Mucosa of rectum (tissue), 2 donors: ENCODE data around the gene NR4A3.
"Not testable (repeated sequence)": the region's sequence is repeated elsewhere in the genome, so short reads cannot be mapped to it uniquely, and the experiment has no call there.

Source experiments
- H3K27ac ChIP-seq, 2 donors: one replicate each; pipeline ENCODE4 v1.7.0; 2013; ENCODE audit warnings: inconsistent platforms in 2 of 2, low read depth in 2 of 2, low read length in 2 of 2
- H3K27me3 ChIP-seq, 2 donors: one replicate each; pipeline ENCODE4 v1.7.0; 2013; ENCODE audit warnings: low read length in 2 of 2; ENCODE audit not compliant: control insufficient read depth in 2 of 2, insufficient read depth in 2 of 2
- H3K36me3 ChIP-seq, 2 donors: one replicate each; pipeline ENCODE4 v1.7.0; 2013; ENCODE audit warnings: low read length in 2 of 2; ENCODE audit not compliant: control insufficient read depth in 2 of 2, insufficient read depth in 2 of 2
- H3K4me1 ChIP-seq, 2 donors: one replicate each; pipeline ENCODE4 v1.7.0; 2013; ENCODE audit warnings: low read length in 2 of 2, mild to moderate bottlenecking in 1 of 2; ENCODE audit not compliant: control insufficient read depth in 2 of 2, insufficient read depth in 2 of 2
- H3K4me3 ChIP-seq, 2 donors: one replicate each; pipeline ENCODE4 v1.7.0; 2013; ENCODE audit warnings: low read length in 2 of 2
- H3K9ac ChIP-seq, 2 donors: one replicate each; pipeline ENCODE4 v1.7.0; 2013; ENCODE audit warnings: low read length in 2 of 2, low read depth in 1 of 2, mild to moderate bottlenecking in 1 of 2
- H3K9me3 ChIP-seq, 2 donors: one replicate each; pipeline ENCODE4 v1.7.0; 2013; ENCODE audit warnings: low read length in 2 of 2; ENCODE audit not compliant: control insufficient read depth in 2 of 2
- donor health status: healthy.
- donor health status: Normal muscosa, but diverticular disease.

NR4A3 gene

DNA sequence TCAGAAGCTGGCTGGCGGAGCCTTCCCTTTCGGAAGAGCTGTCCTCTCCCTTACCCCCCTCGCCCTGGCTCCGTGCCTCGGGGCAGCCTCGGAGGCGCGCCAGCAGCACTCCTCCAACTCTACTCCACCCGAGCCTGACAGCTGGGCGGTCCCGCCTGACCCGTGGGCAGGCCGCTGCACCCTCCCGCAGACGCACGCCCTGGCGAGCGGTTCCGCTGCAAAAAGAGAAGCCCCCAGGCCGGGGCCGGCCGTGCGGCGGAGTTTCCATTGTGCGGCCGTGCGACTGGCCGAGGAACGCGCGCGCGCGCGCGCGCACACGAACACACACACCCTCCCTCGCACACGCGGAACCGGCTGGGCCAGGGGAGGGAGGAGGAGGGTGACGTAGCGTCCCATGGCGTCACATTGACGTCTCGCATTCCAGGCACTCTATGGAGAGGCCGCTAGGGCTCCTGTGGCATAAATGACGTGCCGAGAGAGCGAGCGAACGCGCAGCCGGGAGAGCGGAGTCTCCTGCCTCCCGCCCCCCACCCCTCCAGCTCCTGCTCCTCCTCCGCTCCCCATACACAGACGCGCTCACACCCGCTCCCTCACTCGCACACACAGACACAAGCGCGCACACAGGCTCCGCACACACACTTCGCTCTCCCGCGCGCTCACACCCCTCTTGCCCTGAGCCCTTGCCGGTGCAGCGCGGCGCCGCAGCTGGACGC is at the start of gene NR4A3:
NR4A3 (plus strand) TSS at position 490 of the 713 bp plus-strand sequence. CDS start 6,158 bp downstream, outside the sequence.
- Histone ChIP-seq H3K9ac (peak within 1 kb of the TSS; percentile 64 to 85), H3K4me1 (peaks cover 43 to 47% of the 10 kb centered on the region in 2 donors), H3K9me3 (no peaks in the 10 kb centered on the region), H3K36me3 (no peaks in the 10 kb centered on the region), H3K27ac (peak within 1 kb of the TSS; percentile 66 to 91), H3K27me3 (peaks cover 30 to 43% of the 10 kb centered on the region in 2 donors), H3K4me3 (peak within 1 kb of the TSS; percentile 84 to 99)

DNA sequence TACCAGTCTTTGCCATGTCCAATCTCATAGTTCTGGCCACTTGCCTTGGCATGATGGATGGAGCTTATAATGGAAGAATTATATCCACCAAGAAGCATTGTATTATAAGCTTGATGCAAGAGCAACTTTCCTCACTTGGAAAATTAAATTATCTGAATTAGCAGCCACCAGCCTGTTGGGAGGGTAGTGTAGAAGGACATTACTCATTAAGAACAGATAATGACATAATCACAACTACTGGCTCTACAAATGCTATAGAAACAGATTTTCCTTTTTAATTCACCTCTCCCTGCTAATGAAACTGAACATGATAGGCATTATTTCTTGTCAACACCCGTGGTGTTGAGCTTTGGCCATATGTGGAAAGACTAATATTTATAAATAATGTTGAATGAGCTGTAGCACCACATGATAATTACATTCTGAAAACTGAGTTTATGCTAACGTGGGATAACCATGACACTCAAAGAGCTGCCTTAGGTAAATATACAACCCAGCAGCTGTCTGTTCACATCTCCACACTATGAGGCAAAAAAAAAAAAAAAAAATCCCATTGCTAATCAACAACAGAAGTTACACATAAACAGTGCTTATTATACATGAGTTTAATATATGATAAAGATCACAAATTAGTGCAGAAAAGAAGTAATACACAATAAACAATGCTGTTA is 48.1 kb upstream of the NR4A3 start:
- Histone ChIP-seq H3K4me1 (no peaks in the 10 kb centered on the region), H3K27me3 (no peaks in the 10 kb centered on the region), H3K27ac (no peak overlapping the region), H3K36me3 (no peaks in the 10 kb centered on the region), H3K9ac (no peak overlapping the region), H3K9me3 (no peaks in the 10 kb centered on the region), H3K4me3 (no peak overlapping the region)

DNA sequence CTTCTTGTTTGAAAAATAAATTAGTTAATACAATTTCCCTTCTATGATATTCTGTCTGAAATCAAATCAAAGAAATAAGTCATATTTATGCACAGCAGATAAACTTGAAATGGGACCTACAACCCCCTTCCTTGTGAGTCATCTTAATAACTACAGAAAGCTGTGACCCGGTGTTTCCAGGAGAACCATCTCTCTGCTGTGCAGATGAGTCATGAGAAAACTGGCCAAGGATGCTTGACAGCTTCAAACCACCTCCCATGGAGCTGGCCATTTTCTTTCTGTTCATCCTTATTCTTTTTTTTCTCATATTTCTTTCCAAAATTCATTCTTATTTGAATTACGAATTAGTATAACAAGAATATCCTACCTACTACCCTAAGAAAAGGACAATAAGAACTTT is 43.4 kb upstream of the NR4A3 start:
- Histone ChIP-seq H3K27ac (no peak overlapping the region), H3K36me3 (no peaks in the 10 kb centered on the region), H3K27me3 (no peaks in the 10 kb centered on the region), H3K9ac (no peak overlapping the region), H3K4me3 (no peak overlapping the region), H3K9me3 (no peaks in the 10 kb centered on the region), H3K4me1 (no peaks in the 10 kb centered on the region)

DNA sequence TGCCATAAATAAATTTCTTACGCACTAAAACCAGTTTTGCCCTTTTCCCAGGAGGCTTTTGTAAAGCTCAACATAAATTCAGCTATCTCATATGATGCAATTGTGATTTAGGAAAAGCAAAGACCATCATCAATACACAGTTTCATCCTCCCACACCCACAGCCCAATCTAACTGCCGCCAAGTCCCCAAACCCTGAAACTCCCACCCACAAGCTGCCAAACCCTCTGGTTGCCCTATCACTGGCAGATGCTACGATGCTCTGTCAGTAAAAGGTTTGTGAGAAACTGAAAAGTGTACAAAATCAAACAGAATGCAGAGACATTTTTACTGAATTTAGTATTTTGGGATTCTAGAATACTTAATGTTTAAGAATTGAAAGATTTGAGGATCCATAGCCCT is 42.8 kb upstream of the NR4A3 start:
- no peak overlapping the region for H3K9ac ChIP-seq
- no peaks in the 10 kb centered on the region for H3K36me3 ChIP-seq
- no peaks in the 10 kb centered on the region for H3K9me3 ChIP-seq
- no peak overlapping the region for H3K27ac ChIP-seq
- no peaks in the 10 kb centered on the region for H3K27me3 ChIP-seq
- H3K4me3 ChIP-seq: no peak overlapping the region
- H3K4me1 ChIP-seq: no peaks in the 10 kb centered on the region

GRCh38 chr9:99779277-99779676 is 42.4 kb upstream of the NR4A3 start:
- Histone ChIP-seq H3K4me3 (no peak overlapping the region), H3K9me3 (no peaks in the 10 kb centered on the region), H3K27me3 (no peaks in the 10 kb centered on the region), H3K9ac (no peak overlapping the region), H3K27ac (no peak overlapping the region), H3K36me3 (no peaks in the 10 kb centered on the region), H3K4me1 (no peaks in the 10 kb centered on the region)

DNA sequence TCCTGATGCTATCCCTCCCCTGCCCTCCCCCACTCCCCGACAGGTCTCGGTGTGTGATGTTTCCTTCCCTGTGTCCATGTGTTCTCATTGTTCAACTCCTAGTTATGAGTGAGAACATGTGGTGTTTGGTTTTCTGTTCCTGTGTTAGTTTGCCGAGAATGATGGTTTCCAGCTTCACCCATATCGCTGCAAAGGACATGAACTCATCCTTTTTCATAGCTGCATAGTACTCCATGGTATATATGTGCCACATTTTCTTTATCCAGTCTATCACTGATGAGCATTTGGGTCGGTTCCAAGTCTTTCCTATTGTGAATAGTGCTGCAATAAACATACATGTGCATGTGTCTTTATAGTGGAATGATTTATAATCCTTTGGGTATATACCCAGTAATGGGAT is 39.3 kb upstream of the NR4A3 start:
- H3K4me3 ChIP-seq, H3K9me3 ChIP-seq, H3K27ac ChIP-seq, H3K9ac ChIP-seq, H3K27me3 ChIP-seq, H3K36me3 ChIP-seq, H3K4me1 ChIP-seq: not testable (repeated sequence)

- Histone ChIP-seq H3K9me3 (no peaks in the 10 kb centered on the region), H3K4me3 (no peak overlapping the region), H3K9ac (no peak overlapping the region), H3K4me1 (no peaks in the 10 kb centered on the region), H3K27ac (no peak overlapping the region), H3K27me3 (no peaks in the 10 kb centered on the region), H3K36me3 (no peaks in the 10 kb centered on the region)
Measured at GRCh38 chr9:99782962-99783718, 38.5 kb upstream of the NR4A3 start.

GRCh38 chr9:99783799-99784198 is 37.9 kb upstream of the NR4A3 start:
- no peak overlapping the region for H3K9ac ChIP-seq
- no peaks in the 10 kb centered on the region for H3K9me3 ChIP-seq
- H3K4me1 ChIP-seq: no peaks in the 10 kb centered on the region
- no peaks in the 10 kb centered on the region for H3K36me3 ChIP-seq
- no peak overlapping the region for H3K4me3 ChIP-seq
- H3K27me3 ChIP-seq: no peaks in the 10 kb centered on the region
- H3K27ac ChIP-seq: no peak overlapping the region

DNA sequence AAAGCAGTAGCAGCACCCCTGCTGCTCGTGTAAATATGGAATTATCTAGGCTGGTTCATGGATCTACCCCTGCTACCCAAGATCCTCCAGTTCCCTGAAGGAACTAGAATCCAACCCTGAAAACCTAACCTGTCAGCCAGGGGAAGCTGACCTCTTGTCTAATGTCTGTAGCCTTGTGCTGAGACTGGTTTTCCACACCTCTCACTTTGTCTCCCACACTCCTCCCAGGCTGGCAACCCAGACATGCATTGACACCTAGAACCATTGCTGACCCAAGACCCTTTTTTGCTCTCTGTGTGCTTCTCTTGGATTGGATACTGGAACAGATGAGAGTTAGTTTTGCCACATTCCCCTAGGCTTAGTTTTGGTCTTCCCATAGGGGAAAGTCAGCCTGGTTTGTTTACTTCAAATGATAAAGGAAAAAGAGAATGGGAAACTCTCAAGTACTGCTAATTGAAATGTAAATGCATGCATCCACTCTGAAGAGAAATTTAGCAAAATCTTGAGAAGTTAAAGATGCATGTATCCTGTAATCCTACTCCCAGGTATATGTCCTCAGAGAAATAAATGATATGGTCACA is 36.6 kb upstream of the NR4A3 start:
- H3K9ac ChIP-seq: no peak overlapping the region
- no peak overlapping the region for H3K27ac ChIP-seq
- no peaks in the 10 kb centered on the region for H3K9me3 ChIP-seq
- no peaks in the 10 kb centered on the region for H3K36me3 ChIP-seq
- no peaks in the 10 kb centered on the region for H3K4me1 ChIP-seq
- no peaks in the 10 kb centered on the region for H3K27me3 ChIP-seq
- no peak overlapping the region for H3K4me3 ChIP-seq

DNA sequence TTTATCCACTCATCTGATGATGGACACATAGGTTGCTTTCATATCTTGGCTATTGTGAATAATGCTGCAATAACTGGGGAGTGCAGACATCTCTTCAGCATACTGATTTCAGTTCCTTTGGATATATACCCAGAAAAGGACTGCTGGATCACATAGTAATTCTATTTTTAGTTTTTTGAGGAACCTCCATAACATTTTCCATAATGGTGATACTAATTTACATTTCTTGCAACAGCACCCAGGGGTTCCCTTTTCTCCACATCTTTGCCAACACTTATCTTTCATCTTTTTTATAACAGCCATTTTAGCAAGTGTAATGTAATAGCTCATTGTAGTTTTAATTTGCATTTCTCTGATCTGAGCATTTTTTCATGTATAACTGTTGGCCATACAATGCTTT is 34.1 kb upstream of the NR4A3 start:
- H3K9ac ChIP-seq: no peak overlapping the region
- H3K27me3 ChIP-seq: no peaks in the 10 kb centered on the region
- no peaks in the 10 kb centered on the region for H3K9me3 ChIP-seq
- H3K27ac ChIP-seq: no peak overlapping the region
- no peak overlapping the region for H3K4me3 ChIP-seq
- no peaks in the 10 kb centered on the region for H3K4me1 ChIP-seq
- no peaks in the 10 kb centered on the region for H3K36me3 ChIP-seq
